Measurements from ENCODE around the gene CSTF2T. TPM values are rescaled to one million over a fixed set of nuclear protein-coding genes. Genes with fewer than 3 reads are reported as not detected.
"Not testable (repeated sequence)": the region's sequence is repeated elsewhere in the genome, so short reads cannot be mapped to it uniquely, and the experiment has no call there.

The CSTF2T gene
- total RNA-seq, 4 donors from 2014 or later = 11.8 to 15.5 (median 13.9) TPM

- intact Hi-C loops (cut with DNase I; ENCODE audit: low total_unique reads) = no loop called here
These were observed 8.3 kb downstream of the CSTF2T start for GRCh38 chr10:51691135-51691534.

DNA sequence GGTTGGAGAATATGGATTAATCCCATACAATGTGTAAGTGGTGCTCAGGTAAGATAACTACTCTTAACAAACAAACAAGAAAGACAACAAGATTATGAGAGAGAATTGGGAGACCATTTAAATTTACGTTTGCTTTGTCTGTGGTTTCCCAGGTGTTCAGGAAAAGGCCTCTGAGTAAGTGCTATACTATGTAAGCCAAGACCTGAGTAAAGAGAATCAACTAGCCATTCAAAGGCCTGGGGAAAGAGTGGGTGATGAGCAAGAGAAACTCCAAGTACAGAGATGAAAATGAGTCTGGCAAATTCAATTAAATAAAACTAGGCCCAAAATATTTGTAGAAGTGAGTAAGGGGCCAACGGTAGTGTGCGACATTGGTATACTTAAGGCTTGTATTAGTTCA, 9.9 kb downstream of the CSTF2T start:
- no peak for DNase-seq (ENCODE audit: low spot score in 2 of 2)
- no peak overlapping the region for H3K4me3 ChIP-seq (ENCODE audit: low read depth, poor library complexity, severe bottlenecking)
- WGBS, 2 donors = 93 to 94% methylated on average over 3 of the region's 3 CpGs
- TF ChIP-seq POLR2A (IDR thresholded peaks at IDR 0.05) = no peak
- TF ChIP-seq, protein P1, sequence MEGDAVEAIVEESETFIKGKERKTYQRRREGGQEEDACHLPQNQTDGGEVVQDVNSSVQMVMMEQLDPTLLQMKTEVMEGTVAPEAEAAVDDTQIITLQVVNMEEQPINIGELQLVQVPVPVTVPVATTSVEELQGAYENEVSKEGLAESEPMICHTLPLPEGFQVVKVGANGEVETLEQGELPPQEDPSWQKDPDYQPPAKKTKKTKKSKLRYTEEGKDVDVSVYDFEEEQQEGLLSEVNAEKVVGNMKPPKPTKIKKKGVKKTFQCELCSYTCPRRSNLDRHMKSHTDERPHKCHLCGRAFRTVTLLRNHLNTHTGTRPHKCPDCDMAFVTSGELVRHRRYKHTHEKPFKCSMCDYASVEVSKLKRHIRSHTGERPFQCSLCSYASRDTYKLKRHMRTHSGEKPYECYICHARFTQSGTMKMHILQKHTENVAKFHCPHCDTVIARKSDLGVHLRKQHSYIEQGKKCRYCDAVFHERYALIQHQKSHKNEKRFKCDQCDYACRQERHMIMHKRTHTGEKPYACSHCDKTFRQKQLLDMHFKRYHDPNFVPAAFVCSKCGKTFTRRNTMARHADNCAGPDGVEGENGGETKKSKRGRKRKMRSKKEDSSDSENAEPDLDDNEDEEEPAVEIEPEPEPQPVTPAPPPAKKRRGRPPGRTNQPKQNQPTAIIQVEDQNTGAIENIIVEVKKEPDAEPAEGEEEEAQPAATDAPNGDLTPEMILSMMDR (IDR thresholded peaks at IDR 0.05) = no peak
- intact Hi-C loops (cut with DNase I; ENCODE audit: low total_unique reads) = no loop called here

More at GRCh38 chr10:51691135-51691534, 8.3 kb downstream of the CSTF2T start:
- TF ChIP-seq, protein P1 (IDR thresholded peaks at IDR 0.05) = no peak
- no peak for TF ChIP-seq POLR2A (IDR thresholded peaks at IDR 0.05)
- DNase-seq (ENCODE audit: low spot score in 2 of 2) = no peak
- no peak overlapping the region for H3K4me3 ChIP-seq (ENCODE audit: low read depth, poor library complexity, severe bottlenecking)
- WGBS, 2 donors = 51 to 62% methylated on average over 4 of the region's 4 CpGs

DNA sequence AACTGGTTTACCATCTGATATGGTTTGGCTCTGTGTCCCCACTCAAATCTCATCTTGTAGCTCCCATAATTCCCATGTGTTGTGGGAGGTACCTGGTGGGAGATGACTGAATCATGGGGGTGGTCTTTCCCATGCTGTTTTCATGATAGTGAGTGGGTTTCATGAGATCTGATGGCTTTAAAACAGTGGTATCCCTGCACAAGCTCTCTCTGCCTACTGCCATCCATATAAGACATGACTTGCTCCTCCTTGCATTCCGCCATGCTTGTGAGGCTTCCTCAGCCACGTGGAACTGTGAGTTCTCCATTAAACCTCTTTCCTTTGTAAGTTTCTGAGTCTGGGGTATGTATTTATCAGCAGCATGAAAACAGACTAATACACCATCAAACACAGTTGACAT, 10.6 kb downstream of the CSTF2T start:
- 88 to 93% methylated on average over 2 of the region's 2 CpGs for WGBS, 2 donors
- DNase-seq (ENCODE audit: low spot score in 2 of 2); intact Hi-C loops (cut with DNase I; ENCODE audit: low total_unique reads); H3K4me3 ChIP-seq (ENCODE audit: low read depth, poor library complexity, severe bottlenecking): not testable (repeated sequence)

- DNase-seq (ENCODE audit: low spot score in 2 of 2) = no peak
- 80 to 83% methylated on average over 1 of the region's 1 CpG for WGBS, 2 donors
- no peak for TF ChIP-seq POLR2A (IDR thresholded peaks at IDR 0.05)
- TF ChIP-seq, protein P1 (IDR thresholded peaks at IDR 0.05) = no peak
- no peak overlapping the region for H3K4me3 ChIP-seq (ENCODE audit: low read depth, poor library complexity, severe bottlenecking)
- intact Hi-C loops (cut with DNase I; ENCODE audit: low total_unique reads) = no loop called here
These were observed 12.1 kb downstream of the CSTF2T start for GRCh38 chr10:51687296-51687695.

- intact Hi-C loops (cut with DNase I; ENCODE audit: low total_unique reads) = no loop called here
These were observed 13.6 kb downstream of the CSTF2T start for GRCh38 chr10:51685768-51686167.

DNA sequence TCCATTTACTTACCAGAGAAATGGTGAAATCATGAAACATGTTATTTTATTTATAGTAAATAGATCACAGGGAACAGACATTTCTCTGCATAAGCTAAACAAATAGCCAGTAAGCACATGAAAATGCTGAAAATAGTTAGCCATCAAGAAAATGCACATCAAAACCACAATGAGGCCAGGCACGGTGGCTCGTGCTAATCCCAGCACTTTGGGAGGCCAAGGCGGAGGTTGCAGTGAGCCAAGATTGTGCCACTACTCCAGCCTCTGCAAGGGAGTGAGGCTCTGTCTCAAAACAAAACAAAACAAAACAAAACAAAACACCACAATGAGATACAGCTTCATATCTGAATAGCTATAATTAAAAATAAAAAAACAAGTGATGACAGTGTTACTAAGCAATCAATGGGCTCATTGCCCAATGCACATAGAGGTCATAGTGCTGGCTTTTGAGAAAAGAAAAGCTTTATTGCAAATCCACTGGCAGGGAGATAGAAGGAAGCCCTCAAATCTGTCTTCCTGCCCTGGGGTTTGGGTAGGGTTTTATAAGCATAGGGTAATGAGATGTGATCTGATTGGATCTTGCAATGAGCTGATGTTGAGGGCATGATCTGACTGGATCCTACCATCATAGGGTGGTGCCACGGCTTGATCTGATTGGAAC, 16.2 kb downstream of the CSTF2T start:
- H3K4me3 ChIP-seq (ENCODE audit: low read depth, poor library complexity, severe bottlenecking) = no peak overlapping the region
- intact Hi-C loops (cut with DNase I; ENCODE audit: low total_unique reads) = no loop called here
- DNase-seq (ENCODE audit: low spot score in 2 of 2) = peak in 1 of 2 donors; percentile 28
- WGBS, 2 donors = 60 to 71% methylated on average over 4 of the region's 4 CpGs
- TF ChIP-seq, protein P1 (IDR thresholded peaks at IDR 0.05) = no peak
- no peak for TF ChIP-seq POLR2A (IDR thresholded peaks at IDR 0.05)

More at GRCh38 chr10:51685768-51686167, 13.6 kb downstream of the CSTF2T start:
- DNase-seq (ENCODE audit: low spot score in 2 of 2) = no peak
- 95 to 96% methylated on average over 2 of the region's 2 CpGs for WGBS, 2 donors
- TF ChIP-seq, protein P1 (IDR thresholded peaks at IDR 0.05) = no peak
- no peak for TF ChIP-seq POLR2A (IDR thresholded peaks at IDR 0.05)
- H3K4me3 ChIP-seq (ENCODE audit: low read depth, poor library complexity, severe bottlenecking) = no peak overlapping the region
